Central memory CD8-positive, alpha-beta T cell (primary cell): ENCODE results near the gene HLA-DMB.

Experiments
- ATAC-seq: fragments of 150-1000 bp; cut with Tn5 transposase; replicated peaks from 2 replicates; pipeline ENCODE4 v1.10.0; 2022; ENCODE audit warnings: mild to moderate bottlenecking, moderate FRiP score, moderate number of reproducible peaks; ENCODE audit not compliant: poor library complexity, severe bottlenecking; ENCODE audit errors: extremely low read depth
- DNase-seq, 2 donors: peaks; one replicate each; pipeline ENCODE4 v3.0.0; 2021; ENCODE audit warnings: low spot score in 2 of 2
- H3K27ac Mint-ChIP-seq: one replicate; pipeline ENCODE4 v1.8.0; 2022; ENCODE audit warnings: low read depth, mild to moderate bottlenecking, moderate library complexity, mixed read lengths
- H3K27me3 Mint-ChIP-seq: one replicate; pipeline ENCODE4 v1.8.0; 2022; ENCODE audit warnings: mixed read lengths
- H3K36me3 Mint-ChIP-seq: one replicate; pipeline ENCODE4 v1.8.0; 2022; ENCODE audit warnings: mild to moderate bottlenecking, moderate library complexity, mixed read lengths; ENCODE audit not compliant: insufficient read depth
- H3K4me1 Mint-ChIP-seq: one replicate; pipeline ENCODE4 v1.8.0; 2022; ENCODE audit warnings: mixed read lengths
- H3K4me3 Mint-ChIP-seq: one replicate; pipeline ENCODE4 v1.8.0; 2022; ENCODE audit warnings: mild to moderate bottlenecking, moderate library complexity, mixed read lengths
- H3K9me3 Mint-ChIP-seq: one replicate; pipeline ENCODE4 v1.8.0; 2022; ENCODE audit warnings: mixed read lengths

Gene HLA-DMB

GRCh38 chr6:32905078-32905477 is 35.8 kb downstream of the HLA-DMB start:
- no peak for DNase-seq
- H3K27me3 Mint-ChIP-seq = no peaks in the 10 kb centered on the region
- H3K4me3 Mint-ChIP-seq = no peak overlapping the region
- no peak for ATAC-seq
- no peaks in the 10 kb centered on the region for H3K9me3 Mint-ChIP-seq
- H3K4me1 Mint-ChIP-seq = no peaks in the 10 kb centered on the region
- peaks cover 6% of the 10 kb centered on the region for H3K36me3 Mint-ChIP-seq
- no peak overlapping the region for H3K27ac Mint-ChIP-seq

DNA sequence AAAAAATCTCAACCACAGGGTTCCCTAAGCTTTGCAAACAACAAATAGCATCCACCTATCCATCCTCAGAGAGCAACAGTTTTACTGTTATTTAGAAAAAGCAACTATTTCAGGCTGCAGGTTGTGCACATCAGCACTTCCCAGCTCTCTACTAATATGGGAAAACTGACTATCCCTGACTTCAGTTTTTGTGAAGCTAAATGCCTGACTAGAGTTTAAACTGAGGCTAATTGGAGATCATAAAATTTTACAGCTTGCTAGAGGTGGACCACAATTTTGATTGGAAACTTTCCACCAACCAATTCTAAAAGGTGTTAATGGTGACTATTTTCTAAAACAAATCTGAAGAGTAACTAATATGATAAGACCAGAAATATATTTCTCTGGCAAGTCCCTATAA is 36.9 kb downstream of the HLA-DMB start:
- DNase-seq = no peak
- H3K27me3 Mint-ChIP-seq = no peaks in the 10 kb centered on the region
- H3K4me3 Mint-ChIP-seq = no peak overlapping the region
- H3K4me1 Mint-ChIP-seq = no peaks in the 10 kb centered on the region
- H3K9me3 Mint-ChIP-seq = no peaks in the 10 kb centered on the region
- peaks cover 6% of the 10 kb centered on the region for H3K36me3 Mint-ChIP-seq
- ATAC-seq = no peak
- H3K27ac Mint-ChIP-seq = no peak overlapping the region

- Mint-ChIP-seq H3K27me3 (no peaks in the 10 kb centered on the region), H3K9me3 (no peaks in the 10 kb centered on the region), H3K4me3 (peak overlapping the region; percentile 96), H3K27ac (peak overlapping the region; percentile 92), H3K36me3 (peaks cover 7% of the 10 kb centered on the region), H3K4me1 (peaks cover 45% of the 10 kb centered on the region)
- ATAC-seq (peak; percentile 11), DNase-seq (no peak)
Observed at GRCh38 chr6:32895006-32895345, 45.9 kb downstream of the HLA-DMB start.

GRCh38 chr6:32894085-32895005 is 46.5 kb downstream of the HLA-DMB start:
- DNase-seq (peak; percentile 94 to 97), ATAC-seq (peak; percentile 99)
- H3K27ac Mint-ChIP-seq = peak overlapping the region; percentile 92
- H3K4me3 Mint-ChIP-seq = peak overlapping the region; percentile 96
- peaks cover 45% of the 10 kb centered on the region for H3K4me1 Mint-ChIP-seq
- H3K27me3 Mint-ChIP-seq = no peaks in the 10 kb centered on the region
- H3K9me3 Mint-ChIP-seq = no peaks in the 10 kb centered on the region
- peaks cover 7% of the 10 kb centered on the region for H3K36me3 Mint-ChIP-seq

- H3K9me3 Mint-ChIP-seq = no peaks in the 10 kb centered on the region
- H3K27ac Mint-ChIP-seq = no peak overlapping the region
- H3K36me3 Mint-ChIP-seq = peaks cover 7% of the 10 kb centered on the region
- H3K4me3 Mint-ChIP-seq = no peak overlapping the region
- peaks cover 24% of the 10 kb centered on the region for H3K4me1 Mint-ChIP-seq
- ATAC-seq = no peak
- DNase-seq = no peak
- H3K27me3 Mint-ChIP-seq = no peaks in the 10 kb centered on the region
Observed at GRCh38 chr6:32890831-32891230, 50.0 kb downstream of the HLA-DMB start.

GRCh38 chr6:32889533-32889932 is 51.3 kb downstream of the HLA-DMB start:
- ATAC-seq (no peak), DNase-seq (no peak)
- Mint-ChIP-seq H3K4me3 (no peak overlapping the region), H3K9me3 (no peaks in the 10 kb centered on the region), H3K27ac (no peak overlapping the region), H3K36me3 (peaks cover 6% of the 10 kb centered on the region), H3K4me1 (peaks cover 11% of the 10 kb centered on the region), H3K27me3 (no peaks in the 10 kb centered on the region)

GRCh38 chr6:32888576-32888975 is 52.3 kb downstream of the HLA-DMB start:
- peak overlapping the region; percentile 67 for H3K27ac Mint-ChIP-seq
- no peaks in the 10 kb centered on the region for H3K27me3 Mint-ChIP-seq
- H3K4me3 Mint-ChIP-seq = no peak overlapping the region
- no peak for ATAC-seq
- no peaks in the 10 kb centered on the region for H3K9me3 Mint-ChIP-seq
- H3K36me3 Mint-ChIP-seq = peaks cover 2% of the 10 kb centered on the region
- peaks cover 4% of the 10 kb centered on the region for H3K4me1 Mint-ChIP-seq
- no peak for DNase-seq

DNA sequence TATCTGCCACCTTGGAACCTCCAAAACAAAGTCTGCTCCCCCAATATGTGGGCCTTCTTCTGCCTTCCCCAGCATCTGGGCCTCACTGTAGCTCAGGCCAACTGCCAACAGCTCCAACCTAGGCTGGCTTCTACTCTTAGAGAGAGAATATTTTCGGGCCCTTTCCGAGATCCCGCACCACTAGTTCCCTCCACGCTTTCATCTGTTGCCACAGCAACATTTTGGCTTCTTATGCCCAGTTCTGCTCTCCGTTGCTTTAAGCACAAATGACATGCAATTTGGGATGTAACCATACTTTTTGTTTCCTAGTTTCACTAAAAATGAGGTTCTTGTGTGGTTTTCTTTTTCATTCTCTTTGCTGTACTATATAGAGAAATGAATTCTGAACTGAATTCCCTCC is 53.2 kb downstream of the HLA-DMB start:
- Mint-ChIP-seq H3K27me3 (no peaks in the 10 kb centered on the region), H3K9me3 (no peaks in the 10 kb centered on the region), H3K36me3 (peaks cover 1% of the 10 kb centered on the region), H3K4me3 (no peak overlapping the region), H3K4me1 (no peaks in the 10 kb centered on the region), H3K27ac (no peak overlapping the region)
- no peak for ATAC-seq
- no peak for DNase-seq

DNA sequence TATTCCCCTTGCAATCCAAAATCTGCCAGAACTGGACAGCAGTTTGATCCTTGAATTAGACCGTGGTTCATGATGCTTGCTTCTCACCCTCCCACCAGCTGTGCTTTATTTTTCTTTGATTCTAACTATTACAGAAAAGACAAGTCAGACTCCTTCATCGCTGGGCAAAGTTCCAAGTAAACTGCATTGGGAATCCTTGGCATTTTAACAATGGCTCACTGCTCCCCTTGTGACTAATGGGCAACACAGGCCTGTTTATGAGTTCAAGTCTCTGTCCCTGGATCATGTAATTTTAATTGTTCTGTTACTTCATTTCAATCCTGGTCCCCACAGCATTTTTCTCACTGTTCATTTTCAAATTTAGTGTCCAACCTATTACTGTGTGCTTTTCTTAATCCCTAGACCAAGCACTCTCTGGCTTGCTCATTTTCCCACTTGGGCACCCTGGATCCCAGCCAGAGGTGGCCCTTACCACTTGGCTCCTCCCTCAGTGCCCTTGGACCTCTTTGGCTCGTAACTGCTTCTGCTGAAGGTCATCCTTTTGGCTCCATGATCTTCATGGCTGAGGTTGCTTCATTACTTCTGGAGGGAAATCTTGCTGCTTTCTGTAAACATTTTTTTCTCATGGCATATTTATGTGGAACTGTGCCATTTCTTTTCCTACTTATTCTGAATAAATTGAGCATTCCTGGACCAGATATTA is 54.0 kb downstream of the HLA-DMB start:
- DNase-seq = no peak

GRCh38 chr6:32885698-32886286 is 55.0 kb downstream of the HLA-DMB start:
- Mint-ChIP-seq H3K4me1 (no peaks in the 10 kb centered on the region), H3K4me3 (no peak overlapping the region), H3K27ac (no peak overlapping the region), H3K9me3 (no peaks in the 10 kb centered on the region), H3K36me3 (peaks cover 6% of the 10 kb centered on the region), H3K27me3 (no peaks in the 10 kb centered on the region)
- no peak for DNase-seq
- ATAC-seq = no peak

More for the DNA sequence above, 54.0 kb downstream of the HLA-DMB start:
- H3K9me3 Mint-ChIP-seq = no peaks in the 10 kb centered on the region
- peaks cover 2% of the 10 kb centered on the region for H3K36me3 Mint-ChIP-seq
- ATAC-seq = no peak
- no peak overlapping the region for H3K4me3 Mint-ChIP-seq
- no peaks in the 10 kb centered on the region for H3K27me3 Mint-ChIP-seq
- no peaks in the 10 kb centered on the region for H3K4me1 Mint-ChIP-seq
- H3K27ac Mint-ChIP-seq = no peak overlapping the region
